Activated T-cell treated with anti-CD3 and anti-CD28 coated beads, Interleukin-2, amount 50 U/mL, for 4 hours (primary cell): Measurements from ENCODE around the gene PTPRE. TPM values are rescaled to one million over a fixed set of nuclear protein-coding genes. Genes with fewer than 3 reads are reported as not detected.
A peak's percentile ranks its signal among the peaks of the same experiment; 100 is the strongest.

Experiments used
- ATAC-seq, 2 donors: fragments of 200-7000 bp; cut with Tn5 transposase; one replicate each; pipeline ENCODE4 v1.10.0; 2021
- DNase-seq: peaks from one replicate; pipeline ENCODE4 v3.0.0-alpha.2; 2020
- H3K27me3 Mint-ChIP-seq: one replicate; pipeline ENCODE4 v1.8.0; 2021; ENCODE audit warnings: low read depth, mixed read lengths
- H3K36me3 Mint-ChIP-seq: one replicate; pipeline ENCODE4 v1.8.0; 2022; ENCODE audit warnings: mixed read lengths; ENCODE audit not compliant: insufficient read depth
- H3K4me1 Mint-ChIP-seq: one replicate; pipeline ENCODE4 v1.8.0; 2021; ENCODE audit warnings: low read depth, mixed read lengths
- H3K4me3 Mint-ChIP-seq: one replicate; pipeline ENCODE4 v1.8.0; 2021; ENCODE audit warnings: mild to moderate bottlenecking, moderate library complexity, mixed read lengths
- H3K9me3 Mint-ChIP-seq: one replicate; pipeline ENCODE4 v1.8.0; 2021; ENCODE audit warnings: mixed read lengths
- total RNA-seq, 3 donors: library from RNA; stranded (reverse); gene quantifications; one replicate each; pipeline ENCODE4 v1.2.1, GENCODE V29; 2021

Gene PTPRE
- total RNA-seq, 3 donors from 2014 or later = 35.8 to 49.1 (median 46.1) TPM

GRCh38 chr10:128067691-128068397, 160.9 kb downstream of the PTPRE start:
- peaks cover 55% of the 10 kb centered on the region for H3K36me3 Mint-ChIP-seq
- no peak overlapping the region for H3K4me3 Mint-ChIP-seq
- no peak for DNase-seq
- no peaks in the 10 kb centered on the region for H3K27me3 Mint-ChIP-seq
- H3K9me3 Mint-ChIP-seq = no peaks in the 10 kb centered on the region
- ATAC-seq = no peak
- peaks cover 47% of the 10 kb centered on the region for H3K4me1 Mint-ChIP-seq

GRCh38 chr10:128068398-128069285, 161.7 kb downstream of the PTPRE start:
- peaks cover 56% of the 10 kb centered on the region for H3K36me3 Mint-ChIP-seq
- ATAC-seq = no peak
- H3K4me1 Mint-ChIP-seq = peaks cover 44% of the 10 kb centered on the region
- no peaks in the 10 kb centered on the region for H3K27me3 Mint-ChIP-seq
- H3K4me3 Mint-ChIP-seq = no peak overlapping the region
- no peak for DNase-seq
- no peaks in the 10 kb centered on the region for H3K9me3 Mint-ChIP-seq

DNA sequence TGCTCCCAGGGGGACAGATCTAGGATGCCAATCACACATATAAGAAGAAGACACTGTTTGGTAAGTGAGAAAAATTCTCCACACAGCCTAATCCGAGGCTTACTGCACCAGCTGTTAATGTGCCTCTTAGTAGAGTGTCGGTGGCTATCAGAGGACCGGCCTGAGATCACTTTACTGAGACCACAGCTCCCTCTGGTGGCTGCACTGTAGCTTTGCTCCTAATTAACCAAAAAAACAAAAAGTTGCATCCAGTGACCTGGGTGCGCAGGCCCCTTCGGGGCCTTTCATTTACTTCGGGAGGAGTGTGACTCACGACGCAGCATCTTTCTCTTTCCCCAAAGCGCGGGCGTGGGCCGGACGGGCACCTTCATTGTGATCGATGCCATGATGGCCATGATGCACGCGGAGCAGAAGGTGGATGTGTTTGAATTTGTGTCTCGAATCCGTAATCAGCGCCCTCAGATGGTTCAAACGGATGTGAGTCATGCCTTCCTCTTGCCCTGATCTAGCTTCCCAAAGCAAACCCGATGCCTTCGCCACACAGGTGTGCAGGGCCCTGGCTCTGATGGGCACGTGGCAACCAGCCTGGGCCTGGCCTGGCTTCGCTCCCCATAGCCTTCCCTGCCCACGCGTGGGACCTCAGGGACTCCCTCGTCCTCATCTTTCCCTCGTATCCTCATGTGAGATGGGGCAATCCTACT, 162.6 kb downstream of the PTPRE start:
- H3K36me3 Mint-ChIP-seq = peaks cover 61% of the 10 kb centered on the region
- H3K4me3 Mint-ChIP-seq = no peak overlapping the region
- ATAC-seq (no peak), DNase-seq (peak; percentile 79)
- no peaks in the 10 kb centered on the region for H3K9me3 Mint-ChIP-seq
- H3K4me1 Mint-ChIP-seq = peaks cover 37% of the 10 kb centered on the region
- no peaks in the 10 kb centered on the region for H3K27me3 Mint-ChIP-seq

DNA sequence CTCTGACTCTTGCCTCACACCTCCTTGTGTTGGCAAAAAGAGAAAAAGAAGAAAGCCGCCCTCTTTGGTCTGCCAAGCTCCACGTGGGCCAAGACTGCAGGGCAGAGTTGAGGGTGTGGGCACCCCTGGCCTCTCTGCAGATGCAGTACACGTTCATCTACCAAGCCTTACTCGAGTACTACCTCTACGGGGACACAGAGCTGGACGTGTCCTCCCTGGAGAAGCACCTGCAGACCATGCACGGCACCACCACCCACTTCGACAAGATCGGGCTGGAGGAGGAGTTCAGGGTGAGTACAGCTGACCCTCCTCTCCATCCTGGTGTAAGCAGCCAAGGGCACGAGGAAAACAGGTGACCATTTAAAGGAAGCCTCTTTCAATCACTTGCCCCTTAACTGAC, 163.3 kb downstream of the PTPRE start:
- H3K4me3 Mint-ChIP-seq = no peak overlapping the region
- no peak for DNase-seq
- H3K36me3 Mint-ChIP-seq = peaks cover 63% of the 10 kb centered on the region
- no peaks in the 10 kb centered on the region for H3K27me3 Mint-ChIP-seq
- ATAC-seq = no peak
- H3K9me3 Mint-ChIP-seq = no peaks in the 10 kb centered on the region
- peaks cover 30% of the 10 kb centered on the region for H3K4me1 Mint-ChIP-seq

DNA sequence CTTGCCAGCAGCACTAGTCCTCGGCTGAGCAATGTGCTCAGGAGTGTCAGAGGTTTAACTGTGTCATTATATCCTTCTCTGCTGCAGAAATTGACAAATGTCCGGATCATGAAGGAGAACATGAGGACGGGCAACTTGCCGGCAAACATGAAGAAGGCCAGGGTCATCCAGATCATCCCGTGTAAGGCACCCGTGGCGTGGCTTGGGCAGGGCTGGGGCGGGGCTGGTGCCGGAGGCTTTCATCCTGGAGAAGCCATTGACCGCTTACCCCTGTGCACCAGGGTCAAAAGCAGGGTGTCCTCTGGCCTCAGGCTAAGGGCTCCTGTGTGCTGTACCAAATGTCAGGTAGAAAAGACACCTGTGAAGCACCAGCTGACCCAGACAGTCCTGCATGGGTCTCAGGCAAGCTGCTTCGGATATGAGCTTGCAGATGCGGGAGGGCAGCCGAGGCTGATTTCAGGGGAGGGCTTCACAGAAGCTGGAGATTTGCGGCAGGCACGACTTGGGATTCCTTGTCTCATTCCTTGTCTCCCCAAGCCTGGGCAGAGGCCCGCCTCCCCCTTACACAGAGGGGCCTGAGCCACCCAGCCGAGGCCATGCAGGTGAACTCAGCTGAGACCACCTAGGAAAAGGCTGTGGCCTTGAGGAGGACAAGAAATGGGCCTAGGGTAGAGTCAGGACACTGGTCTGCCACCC, 164.0 kb downstream of the PTPRE start:
- DNase-seq (no peak), ATAC-seq (no peak)
- H3K27me3 Mint-ChIP-seq = no peaks in the 10 kb centered on the region
- H3K36me3 Mint-ChIP-seq = peaks cover 62% of the 10 kb centered on the region
- H3K4me1 Mint-ChIP-seq = peaks cover 23% of the 10 kb centered on the region
- H3K4me3 Mint-ChIP-seq = no peak overlapping the region
- H3K9me3 Mint-ChIP-seq = no peaks in the 10 kb centered on the region

GRCh38 chr10:128071417-128071782, 164.5 kb downstream of the PTPRE start:
- Mint-ChIP-seq H3K9me3 (no peaks in the 10 kb centered on the region), H3K27me3 (no peaks in the 10 kb centered on the region), H3K36me3 (peaks cover 59% of the 10 kb centered on the region), H3K4me1 (peaks cover 18% of the 10 kb centered on the region), H3K4me3 (no peak overlapping the region)
- no peak for DNase-seq
- no peak for ATAC-seq

DNA sequence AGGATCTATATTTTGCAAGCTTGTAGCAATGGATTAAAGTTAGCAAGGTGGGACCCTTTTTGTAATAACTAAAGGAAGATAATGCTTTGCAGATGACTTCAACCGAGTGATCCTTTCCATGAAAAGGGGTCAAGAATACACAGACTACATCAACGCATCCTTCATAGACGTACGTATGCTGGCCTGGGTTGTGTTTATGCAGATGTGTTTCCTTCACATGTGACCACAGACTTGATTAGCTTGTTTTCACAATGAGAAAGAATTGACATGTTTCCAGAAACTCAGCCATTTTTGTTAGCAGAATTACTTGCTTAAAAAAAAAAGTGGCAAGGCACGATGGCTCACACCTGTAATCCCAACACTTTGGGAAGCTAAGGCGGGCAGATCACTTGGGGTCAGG, 165.1 kb downstream of the PTPRE start:
- H3K4me3 Mint-ChIP-seq = no peak overlapping the region
- DNase-seq (no peak), ATAC-seq (no peak)
- no peaks in the 10 kb centered on the region for H3K9me3 Mint-ChIP-seq
- peaks cover 55% of the 10 kb centered on the region for H3K36me3 Mint-ChIP-seq
- no peaks in the 10 kb centered on the region for H3K27me3 Mint-ChIP-seq
- peaks cover 11% of the 10 kb centered on the region for H3K4me1 Mint-ChIP-seq

DNA sequence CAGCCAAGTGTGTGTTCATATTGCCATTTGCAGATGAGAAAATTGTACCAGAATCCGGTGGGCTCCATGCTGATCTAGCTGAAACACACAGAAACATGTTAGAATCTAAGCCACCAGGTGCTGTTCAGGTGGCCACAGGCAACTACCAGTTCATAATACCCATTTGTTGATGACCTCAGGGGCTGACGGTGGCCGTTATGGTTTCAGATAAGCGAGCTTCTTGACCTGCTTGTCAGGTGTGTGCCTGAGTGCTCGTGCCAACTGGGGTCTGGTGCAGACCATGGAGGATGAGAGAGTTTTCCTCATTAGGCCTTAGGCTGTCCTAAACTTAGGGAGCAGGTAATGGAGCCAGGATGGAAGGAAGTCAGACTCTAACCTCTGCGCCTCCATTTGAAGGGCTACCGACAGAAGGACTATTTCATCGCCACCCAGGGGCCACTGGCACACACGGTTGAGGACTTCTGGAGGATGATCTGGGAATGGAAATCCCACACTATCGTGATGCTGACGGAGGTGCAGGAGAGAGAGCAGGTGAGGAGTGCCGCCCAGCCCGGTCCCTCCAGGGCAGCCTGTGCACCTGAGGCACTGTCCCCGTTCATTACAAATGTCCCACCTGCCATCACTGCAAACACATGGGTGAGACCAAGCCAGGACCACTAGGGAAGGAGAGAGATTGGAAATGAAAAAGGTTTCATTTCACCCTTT, 166.2 kb downstream of the PTPRE start:
- H3K9me3 Mint-ChIP-seq = no peaks in the 10 kb centered on the region
- peaks cover 50% of the 10 kb centered on the region for H3K36me3 Mint-ChIP-seq
- peaks cover 7% of the 10 kb centered on the region for H3K4me1 Mint-ChIP-seq
- ATAC-seq (no peak), DNase-seq (no peak)
- H3K4me3 Mint-ChIP-seq = no peak overlapping the region
- H3K27me3 Mint-ChIP-seq = no peaks in the 10 kb centered on the region

GRCh38 chr10:128073890-128074289, 167.0 kb downstream of the PTPRE start:
- H3K36me3 Mint-ChIP-seq = peaks cover 50% of the 10 kb centered on the region
- H3K4me1 Mint-ChIP-seq = peaks cover 7% of the 10 kb centered on the region
- ATAC-seq = no peak

DNA sequence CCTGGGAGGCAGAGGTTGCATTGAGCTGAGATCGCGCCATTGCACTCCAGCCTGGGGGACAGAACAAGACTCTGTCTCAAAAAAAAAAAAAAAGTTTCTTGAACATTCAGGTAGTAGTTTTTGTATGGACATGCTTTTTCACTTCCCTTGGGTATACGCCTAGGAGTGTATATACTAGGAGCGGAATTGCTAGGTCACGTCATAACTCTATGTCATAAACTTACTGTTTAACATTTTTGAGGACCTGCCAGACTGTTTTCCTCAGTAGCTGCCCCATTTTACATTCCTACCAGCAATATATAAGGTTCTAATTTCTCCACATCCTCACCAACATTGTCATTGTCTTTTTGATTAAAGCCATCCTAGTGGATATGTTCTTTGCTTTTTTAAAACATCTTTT, 167.7 kb downstream of the PTPRE start:
- DNase-seq (no peak), ATAC-seq (no peak)
- H3K4me3 Mint-ChIP-seq = no peak overlapping the region
- no peaks in the 10 kb centered on the region for H3K27me3 Mint-ChIP-seq
- no peaks in the 10 kb centered on the region for H3K9me3 Mint-ChIP-seq
- peaks cover 52% of the 10 kb centered on the region for H3K36me3 Mint-ChIP-seq
- H3K4me1 Mint-ChIP-seq = peaks cover 7% of the 10 kb centered on the region

More at GRCh38 chr10:128073890-128074289, 167.0 kb downstream of the PTPRE start:
- Mint-ChIP-seq H3K9me3 (no peaks in the 10 kb centered on the region), H3K27me3 (no peaks in the 10 kb centered on the region), H3K4me3 (no peak overlapping the region)
- DNase-seq = no peak

DNA sequence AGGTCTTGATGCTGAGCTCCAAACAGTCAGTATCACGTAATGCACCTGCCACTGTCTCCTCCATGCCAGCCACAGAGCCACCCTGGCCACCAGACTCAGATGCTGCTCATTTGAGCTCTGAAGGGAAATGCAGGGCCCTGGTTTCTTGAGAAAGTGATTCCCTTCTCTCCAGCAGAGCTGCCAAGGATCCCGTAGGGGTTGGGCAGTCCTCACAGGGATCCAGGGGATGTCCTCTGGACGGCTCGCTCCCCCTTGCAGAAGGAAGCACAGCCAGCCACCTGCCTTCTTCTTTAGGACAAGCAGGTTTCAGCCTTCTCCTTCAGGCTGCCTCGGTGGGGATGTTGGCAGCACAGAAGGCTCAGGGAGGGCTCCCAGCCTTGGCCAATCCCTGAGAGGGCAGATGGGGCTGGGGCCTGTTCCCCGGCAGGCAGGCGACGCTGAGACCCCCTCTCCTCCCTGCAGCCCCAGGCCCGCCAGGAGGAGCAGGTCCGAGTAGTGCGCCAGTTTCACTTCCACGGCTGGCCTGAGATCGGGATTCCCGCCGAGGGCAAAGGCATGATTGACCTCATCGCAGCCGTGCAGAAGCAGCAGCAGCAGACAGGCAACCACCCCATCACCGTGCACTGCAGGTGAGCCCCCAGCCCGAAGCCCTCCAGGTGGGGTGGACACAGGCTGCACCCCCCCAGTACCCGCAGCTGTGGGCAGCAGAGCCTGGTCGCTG, 170.4 kb downstream of the PTPRE start:
- Mint-ChIP-seq H3K36me3 (peaks cover 49% of the 10 kb centered on the region), H3K9me3 (no peaks in the 10 kb centered on the region), H3K27me3 (no peaks in the 10 kb centered on the region), H3K4me1 (peaks cover 7% of the 10 kb centered on the region), H3K4me3 (no peak overlapping the region)
- ATAC-seq (no peak), DNase-seq (no peak)

DNA sequence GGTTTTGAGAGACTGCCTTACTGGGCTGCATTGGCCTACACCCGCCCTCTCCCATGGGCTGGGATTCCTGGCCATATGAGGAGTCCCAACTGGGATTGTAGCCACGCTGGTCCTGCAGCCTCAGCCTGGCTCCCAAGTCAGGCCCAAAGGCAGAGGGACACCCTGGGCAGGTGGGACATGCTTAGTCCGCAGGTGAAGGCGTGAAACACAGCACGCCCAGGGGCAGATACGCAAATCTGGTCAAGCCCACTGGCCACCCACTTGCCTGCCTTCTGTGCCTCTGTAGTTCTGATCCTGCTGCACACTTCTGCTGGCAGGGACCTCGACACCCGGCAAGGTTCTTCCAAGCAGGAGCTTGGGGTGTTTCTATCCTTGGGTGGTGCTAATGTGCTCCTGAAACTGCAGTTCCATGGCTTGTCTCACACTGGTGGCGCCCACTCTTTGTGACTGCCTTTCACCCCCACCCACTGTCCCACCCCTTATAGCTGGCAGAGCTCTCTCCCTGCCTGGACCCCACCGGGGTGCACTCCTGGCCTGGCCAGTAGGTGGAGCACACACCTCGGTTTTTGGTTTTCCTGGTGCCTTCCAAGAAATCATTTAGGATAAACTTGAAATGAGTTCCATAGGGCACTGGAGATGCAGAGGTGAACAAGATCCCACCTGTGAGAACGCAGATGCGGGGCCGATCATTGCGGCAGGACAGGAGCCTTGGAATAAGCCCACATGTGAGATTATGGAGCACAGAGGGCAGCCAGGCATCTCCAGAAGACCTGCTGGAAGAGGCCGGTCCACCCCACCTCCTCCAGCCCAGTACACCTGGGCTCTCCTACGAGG, 171.4 kb downstream of the PTPRE start:
- ATAC-seq = peak; percentile 77 to 84
- Mint-ChIP-seq H3K36me3 (peaks cover 42% of the 10 kb centered on the region), H3K4me3 (no peak overlapping the region), H3K27me3 (no peaks in the 10 kb centered on the region), H3K4me1 (peaks cover 4% of the 10 kb centered on the region), H3K9me3 (no peaks in the 10 kb centered on the region)
- DNase-seq = peak; percentile 37
